Pancreas (tissue), 10 donors: ENCODE results near the gene NAGK. TPM values are rescaled to one million over a fixed set of nuclear protein-coding genes. Genes with fewer than 3 reads are reported as not detected.
A peak's percentile ranks its signal among the peaks of the same experiment; 100 is the strongest.

ENCODE experiments used
- ATAC-seq, 4 donors: fragments of 200-7000 bp; cut with Tn5 transposase; one replicate each; pipeline versions ENCODE4 v1.8.0 to v1.9.1; 2020; ENCODE audit warnings: mild to moderate bottlenecking in 4 of 4, moderate library complexity in 4 of 4
- DNase-seq, 6 donors: peaks; one replicate each; pipeline ENCODE4 v3.0.0-alpha.2; 2020
- FAIRE-seq: peaks from 2 replicates; lab custom pipeline; 2012; peaks lifted over from hg19 to GRCh38; lab: Jason Lieb, UNC
- H3K27ac ChIP-seq, 4 donors: fragments of 200-600 bp; sonication (generic); 1 replicate in 3 of 4; 2 replicates in 1 of 4; pipeline versions ENCODE4 v1.5.0 to v1.8.0; 2020
- H3K27me3 ChIP-seq, 4 donors: fragments of 200-600 bp; one replicate each; pipeline ENCODE4 v1.8.0; 2021
- H3K36me3 ChIP-seq, 3 donors: fragments of 200-600 bp; sonication (generic) in 1 of 3; one replicate each; pipeline versions ENCODE4 v1.5.0 to v1.8.0; 2020 to 2021
- H3K4me1 ChIP-seq, 3 donors: fragments of 200-600 bp; one replicate each; pipeline ENCODE4 v1.8.0; 2021
- H3K4me3 ChIP-seq, 4 donors: fragments of 200-600 bp; sonication (generic) in 2 of 4; one replicate each; pipeline versions ENCODE4 v1.5.0 to v1.8.0; 2020 to 2021
- H3K9me3 ChIP-seq, 4 donors: fragments of 200-600 bp; one replicate each; pipeline ENCODE4 v1.8.0; 2021
- CTCF ChIP-seq, 4 donors: fragments of 200-600 bp; sonication (generic) in 3 of 4; IDR thresholded peaks; one replicate each; pipeline versions ENCODE4 v1.5.0 to v1.8.0; 2021; ENCODE audit warnings: antibody characterized with exemption in 4 of 4
- WGBS, 2 donors: extraction: QIAGEN DNeasy Blood & Tissue Kit; methylation state at CpG; one replicate each; pipeline ENCODE4 v1.1.7; 2013; 5-methylcytosine and 5-hydroxymethylcytosine counted together
- intact Hi-C, 3 donors: fragments of 100-400 bp; cut with DNase I; formaldehyde crosslinking; loops; one replicate each; pipeline versions ENCODE4 v1.11.1 to v1.14.2; 2022
- polyA plus RNA-seq, 2 donors: library from polyadenylated mRNA; stranded (reverse); fragments of 200-250 nt; gene quantifications; one replicate each; pipeline ENCODE4 v1.2.3, GENCODE V29; 2013
- total RNA-seq, 6 donors: library from RNA; stranded (reverse); fragmentation: NEBNext Ultra II Directional in 4 of 6; extraction: Animal tissue kit (Norgen Biotek cat#: 25700) in 4 of 6; gene quantifications; one replicate each; pipeline versions ENCODE4 v1.2.1 to v1.2.4, GENCODE V29; 2021 to 2023
- donor health status: healthy with polysubstance abuse.
- donor health status: DM: no; HTN: no; CAD: no; lungs with moderate emphysema.
- donor health status: DM: no; HTN: no; CAD: no.
- donor health status: control.
- donor health status: control.
- donor health status: Bipolar disorder and iron deficiency.
- donor health status: DM: yes; HTN: yes; CAD: no.
- donor health status: DM: no; HTN: no; CAD: no.
- donor health status: DM: no; HTN: no; CAD: no.
- donor health status: DM: yes; HTN: yes; CAD: no.

The NAGK gene
- total and polyA plus RNA-seq, 8 donors: 38.9 to 138 (median 57.5) TPM

GRCh38 chr2:71066856-71067255 lies 1.6 kb upstream of the NAGK start:
- WGBS, 2 donors: 79 to 81% methylated on average over 3 of the region's 3 CpGs
- intact Hi-C loops: no loop called here
- FAIRE-seq: no peak

GRCh38 chr2:71067567-71068217 lies 756 bp upstream of the NAGK start:
- ATAC-seq: peak; percentile 25 to 41 (median 34)
- Histone ChIP-seq H3K27me3 (no peaks in the 10 kb centered on the region), H3K9me3 (no peaks in the 10 kb centered on the region), H3K4me1 (peaks cover 0 to 24% (median 8%) of the 10 kb centered on the region in 3 donors), H3K36me3 (peaks cover 0 to 2% (median 0%) of the 10 kb centered on the region in 3 donors), H3K27ac (peak overlapping the region; percentile 93 to 98 (median 96)), H3K4me3 (peak overlapping the region; percentile 53 to 97 (median 62))
- TF ChIP-seq CTCF (IDR thresholded peaks at IDR 0.05): no peak
- 3 to 7% methylated on average over 26 of the region's 26 CpGs for WGBS, 2 donors
- no peak for FAIRE-seq
- DNase-seq: peak in 3 of 6 donors; percentile 12 to 64 (median 34)
- intact Hi-C loops: no loop called here

More at GRCh38 chr2:71066856-71067255, 1.6 kb upstream of the NAGK start:
- no peaks in the 10 kb centered on the region for H3K36me3 ChIP-seq
- no peaks in the 10 kb centered on the region for H3K27me3 ChIP-seq
- no peak for TF ChIP-seq CTCF (IDR thresholded peaks at IDR 0.05)
- H3K4me3 ChIP-seq: no peak overlapping the region
- H3K27ac ChIP-seq: no peak overlapping the region
- peaks cover 0 to 24% (median 8%) of the 10 kb centered on the region in 3 donors for H3K4me1 ChIP-seq
- no peaks in the 10 kb centered on the region for H3K9me3 ChIP-seq
- DNase-seq: no peak
- ATAC-seq: no peak

- intact Hi-C loops: no loop called here
- Histone ChIP-seq H3K4me3 (peak overlapping the region; percentile 53 to 97 (median 62)), H3K36me3 (peaks cover 2 to 17% (median 5%) of the 10 kb centered on the region in 3 donors), H3K9me3 (no peaks in the 10 kb centered on the region), H3K4me1 (peaks cover 0 to 24% (median 8%) of the 10 kb centered on the region in 3 donors), H3K27me3 (no peaks in the 10 kb centered on the region), H3K27ac (peak overlapping the region in 1 of 4 donors; percentile 98)
- DNase-seq (no peak), FAIRE-seq (no peak), ATAC-seq (no peak)
- no peak for TF ChIP-seq CTCF (IDR thresholded peaks at IDR 0.05)
- WGBS, 2 donors: 36 to 45% methylated on average over 5 of the region's 5 CpGs
Measured at GRCh38 chr2:71069376-71069775, 928 bp downstream of the NAGK start.

GRCh38 chr2:71070294-71071093 lies 2.0 kb downstream of the NAGK start:
- ATAC-seq (peak in 1 of 4 donors; percentile 12), DNase-seq (peak in 4 of 6 donors; percentile 16 to 48 (median 38)), FAIRE-seq (no peak)
- TF ChIP-seq CTCF (IDR thresholded peaks at IDR 0.05): peak in 1 of 4 donors; percentile 15
- Histone ChIP-seq H3K27me3 (no peaks in the 10 kb centered on the region), H3K9me3 (no peaks in the 10 kb centered on the region), H3K27ac (peak overlapping the region in 1 of 4 donors; percentile 58), H3K4me1 (peaks cover 0 to 24% (median 8%) of the 10 kb centered on the region in 3 donors), H3K4me3 (peak overlapping the region in 1 of 4 donors; percentile 97), H3K36me3 (peaks cover 8 to 29% (median 11%) of the 10 kb centered on the region in 3 donors)
- intact Hi-C loops: no loop called here
- WGBS, 2 donors: 24 to 29% methylated on average over 10 of the region's 10 CpGs
